H1 (cell line): ENCODE measurements around the gene NR2F1-AS1. TPM values are rescaled to one million over a fixed set of nuclear protein-coding genes. Genes with fewer than 3 reads are reported as not detected.

Experiments
- CBX8 ChIP-seq: fragments of 300-800, 300-1000 bp; sonication (generic); IDR thresholded peaks from 2 replicates; pipeline ENCODE4 v1.7.1; 2016; ENCODE audit warnings: low read depth, low read length, borderline replicate concordance
- E2F6 ChIP-seq: IDR thresholded peaks from 2 replicates; pipeline ENCODE4 v1.6.1; 2012; ENCODE audit warnings: inconsistent platforms
- polyA plus RNA-seq, 7 experiments: library from polyadenylated mRNA; depleted of rRNA in 3 of 7; stranded (reverse) in 5 of 7; unstranded in 2 of 7; fragments of >200 nt in 5 of 7; fragments of 200-250 nt in 2 of 7; gene quantifications; 1 replicate in 5 of 7; 2 replicates in 1 of 7; 4 replicates in 1 of 7; pipeline versions ENCODE4 v1.2.1 to v1.2.3, GENCODE V29; 2011 to 2013; ENCODE audit warnings: missing spikeins in 2 of 7, mixed read lengths in 2 of 7
- total RNA-seq: library from RNA; stranded (reverse); fragmentation: NEBNext Ultra II Directional; extraction: Animal tissue kit (Norgen Biotek cat#: 25700); gene quantifications from 2 replicates; pipeline ENCODE4 v1.2.1, GENCODE V29; 2021

Gene NR2F1-AS1
- total and polyA plus RNA-seq, 2 of the 8 experiments (the other 6 are each of a cell fraction or from before 2014, with no cell fraction given): 1.6 to 5.6 TPM

DNA sequence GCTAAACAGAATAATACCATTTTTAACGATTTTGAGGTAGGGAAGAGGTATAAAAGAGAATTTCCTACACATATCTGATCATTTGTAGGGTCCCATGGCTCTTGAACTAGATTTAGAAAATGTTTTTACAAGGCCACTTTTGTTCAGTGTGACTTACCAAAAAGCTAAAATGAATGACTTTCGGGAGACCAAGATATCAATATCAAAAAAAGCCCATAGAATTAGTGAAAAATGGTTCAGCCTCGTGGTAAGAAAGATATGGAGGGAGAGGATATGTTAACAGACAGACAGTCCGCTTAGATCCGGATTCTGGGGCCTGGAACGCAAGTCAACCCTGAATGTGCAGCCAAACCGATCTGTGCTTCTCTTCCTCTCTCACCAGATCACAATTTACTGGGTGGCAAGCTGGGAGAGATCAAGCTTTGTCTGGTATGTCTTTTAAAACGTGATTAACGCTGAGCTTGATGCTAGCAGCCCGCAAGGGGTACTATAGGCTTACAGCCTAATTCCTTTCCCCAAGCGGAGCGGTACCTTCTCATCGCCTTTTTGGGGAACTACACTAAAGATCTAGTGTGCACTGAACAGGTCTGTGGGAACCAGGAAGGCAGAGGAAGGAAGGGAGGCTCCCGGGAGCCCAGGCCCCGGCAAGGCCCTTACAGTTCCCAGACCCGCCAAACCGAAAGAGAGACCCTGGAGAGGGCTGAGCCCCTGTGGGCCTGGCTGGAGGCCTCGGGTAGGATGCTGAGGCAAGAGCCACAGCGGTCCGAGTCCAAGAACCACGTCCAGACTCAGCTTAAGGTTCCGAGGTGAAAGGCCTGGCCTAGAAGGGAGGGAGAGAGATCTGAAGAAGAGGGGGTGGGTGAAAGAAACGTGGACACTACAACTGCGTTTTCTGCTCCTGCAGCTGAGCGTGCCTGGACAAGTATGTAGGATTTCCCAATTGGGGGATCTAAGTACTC is 2.9 kb downstream of the NR2F1-AS1 start (continued):
- TF ChIP-seq E2F6 (no peak), CBX8 (peak; percentile 77)
